Upper lobe of right lung (tissue), 1 donor: ENCODE measurements around the gene HMGB4. TPM values are rescaled to one million over a fixed set of nuclear protein-coding genes. Genes with fewer than 3 reads are reported as not detected.

Experiments
- ATAC-seq: fragments of 200-7000 bp; cut with Tn5 transposase; one replicate; pipeline ENCODE4 v1.9.1; 2020; ENCODE audit warnings: mild to moderate bottlenecking, moderate library complexity
- DNase-seq: peaks from one replicate; pipeline ENCODE4 v3.0.0-alpha.2; 2020
- H3K27ac ChIP-seq: fragments of 200-600 bp; one replicate; pipeline ENCODE4 v1.8.0; 2022
- H3K27me3 ChIP-seq: fragments of 200-600 bp; one replicate; pipeline ENCODE4 v1.8.0; 2022; ENCODE audit warnings: mild to moderate bottlenecking
- H3K36me3 ChIP-seq: fragments of 200-600 bp; one replicate; pipeline ENCODE4 v1.8.0; 2022
- H3K4me1 ChIP-seq: fragments of 200-600 bp; one replicate; pipeline ENCODE4 v1.8.0; 2022
- H3K4me3 ChIP-seq: fragments of 200-600 bp; one replicate; pipeline ENCODE4 v1.8.0; 2022; ENCODE audit warnings: mild to moderate bottlenecking
- H3K9me3 ChIP-seq: fragments of 200-600 bp; one replicate; pipeline ENCODE4 v1.8.0; 2022
- intact Hi-C: fragments of 100-400 bp; cut with DNase I; formaldehyde crosslinking; loops from one replicate; pipeline ENCODE4 v1.11.0; 2022
- total RNA-seq: library from RNA; stranded (reverse); fragmentation: NEBNext Ultra II Directional; extraction: Animal tissue kit (Norgen Biotek cat#: 25700); gene quantifications from one replicate; pipeline ENCODE4 v1.2.1, GENCODE V29; 2021
- TF ChIP-seq, protein P1 (sequence below): fragments of 200-600 bp; IDR thresholded peaks from one replicate; pipeline ENCODE4 v1.8.0; 2022; ENCODE audit warnings: antibody characterized with exemption
- donor health status: DM: no; HTN: yes; CAD: no; lungs with severe emphysema.

Gene HMGB4
- total RNA-seq, 1 donor from 2014 or later, result not detected

DNA sequence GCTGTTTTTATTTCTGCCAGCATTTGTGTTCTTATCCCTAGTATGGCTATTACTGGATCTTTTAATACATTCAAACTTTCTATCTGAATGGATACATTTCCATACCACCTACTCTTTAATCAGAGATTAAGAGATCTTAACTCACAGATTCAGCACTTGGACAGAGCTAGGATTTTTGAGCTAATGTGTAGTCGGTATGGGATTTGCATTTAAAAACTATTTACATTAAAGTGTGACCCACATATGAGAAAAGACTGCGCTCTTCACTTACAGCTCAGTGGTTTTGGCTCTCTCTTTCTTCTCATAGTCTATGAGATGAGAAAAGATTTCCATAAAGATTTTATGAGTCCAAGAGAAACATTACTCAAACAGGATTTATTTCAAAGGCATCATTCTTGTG, 16.4 kb downstream of the HMGB4 start:
- H3K9me3 ChIP-seq, result no peaks in the 10 kb centered on the region
- H3K4me1 ChIP-seq, result no peaks in the 10 kb centered on the region
- peaks cover 7% of the 10 kb centered on the region for H3K27me3 ChIP-seq
- TF ChIP-seq, protein P1, sequence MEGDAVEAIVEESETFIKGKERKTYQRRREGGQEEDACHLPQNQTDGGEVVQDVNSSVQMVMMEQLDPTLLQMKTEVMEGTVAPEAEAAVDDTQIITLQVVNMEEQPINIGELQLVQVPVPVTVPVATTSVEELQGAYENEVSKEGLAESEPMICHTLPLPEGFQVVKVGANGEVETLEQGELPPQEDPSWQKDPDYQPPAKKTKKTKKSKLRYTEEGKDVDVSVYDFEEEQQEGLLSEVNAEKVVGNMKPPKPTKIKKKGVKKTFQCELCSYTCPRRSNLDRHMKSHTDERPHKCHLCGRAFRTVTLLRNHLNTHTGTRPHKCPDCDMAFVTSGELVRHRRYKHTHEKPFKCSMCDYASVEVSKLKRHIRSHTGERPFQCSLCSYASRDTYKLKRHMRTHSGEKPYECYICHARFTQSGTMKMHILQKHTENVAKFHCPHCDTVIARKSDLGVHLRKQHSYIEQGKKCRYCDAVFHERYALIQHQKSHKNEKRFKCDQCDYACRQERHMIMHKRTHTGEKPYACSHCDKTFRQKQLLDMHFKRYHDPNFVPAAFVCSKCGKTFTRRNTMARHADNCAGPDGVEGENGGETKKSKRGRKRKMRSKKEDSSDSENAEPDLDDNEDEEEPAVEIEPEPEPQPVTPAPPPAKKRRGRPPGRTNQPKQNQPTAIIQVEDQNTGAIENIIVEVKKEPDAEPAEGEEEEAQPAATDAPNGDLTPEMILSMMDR, result no peak
- H3K36me3 ChIP-seq, result no peaks in the 10 kb centered on the region
- no peak overlapping the region for H3K27ac ChIP-seq
- no peak for DNase-seq
- H3K4me3 ChIP-seq, result no peak overlapping the region
- intact Hi-C loops, result no loop called here
- ATAC-seq, result no peak

DNA sequence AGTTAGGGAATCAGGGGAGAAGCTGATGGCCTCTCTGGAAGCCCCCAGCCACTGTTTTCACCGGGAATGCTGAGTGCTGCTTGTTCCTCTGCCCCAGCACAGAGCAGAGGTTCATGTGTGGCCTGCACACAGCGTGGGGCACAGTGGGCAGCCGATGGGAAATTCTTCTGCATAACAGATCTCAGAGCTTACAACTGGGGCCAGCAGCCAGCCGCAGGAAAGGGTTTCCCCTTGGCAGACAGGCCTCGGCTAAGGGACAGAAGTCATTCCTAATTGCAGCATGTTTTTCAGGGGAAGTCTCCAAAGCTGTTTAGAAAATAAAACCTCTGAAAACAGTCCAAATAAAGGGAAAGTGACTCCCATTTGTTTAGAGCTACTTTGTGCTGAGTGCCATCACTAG, 22.6 kb downstream of the HMGB4 start:
- intact Hi-C loops, result no loop called here
- Histone ChIP-seq H3K27ac (no peak overlapping the region), H3K4me1 (no peaks in the 10 kb centered on the region), H3K36me3 (no peaks in the 10 kb centered on the region), H3K9me3 (no peaks in the 10 kb centered on the region), H3K4me3 (no peak overlapping the region), H3K27me3 (peaks cover under 1% of the 10 kb centered on the region)
- DNase-seq (no peak), ATAC-seq (no peak)
- TF ChIP-seq, protein P1, result no peak

DNA sequence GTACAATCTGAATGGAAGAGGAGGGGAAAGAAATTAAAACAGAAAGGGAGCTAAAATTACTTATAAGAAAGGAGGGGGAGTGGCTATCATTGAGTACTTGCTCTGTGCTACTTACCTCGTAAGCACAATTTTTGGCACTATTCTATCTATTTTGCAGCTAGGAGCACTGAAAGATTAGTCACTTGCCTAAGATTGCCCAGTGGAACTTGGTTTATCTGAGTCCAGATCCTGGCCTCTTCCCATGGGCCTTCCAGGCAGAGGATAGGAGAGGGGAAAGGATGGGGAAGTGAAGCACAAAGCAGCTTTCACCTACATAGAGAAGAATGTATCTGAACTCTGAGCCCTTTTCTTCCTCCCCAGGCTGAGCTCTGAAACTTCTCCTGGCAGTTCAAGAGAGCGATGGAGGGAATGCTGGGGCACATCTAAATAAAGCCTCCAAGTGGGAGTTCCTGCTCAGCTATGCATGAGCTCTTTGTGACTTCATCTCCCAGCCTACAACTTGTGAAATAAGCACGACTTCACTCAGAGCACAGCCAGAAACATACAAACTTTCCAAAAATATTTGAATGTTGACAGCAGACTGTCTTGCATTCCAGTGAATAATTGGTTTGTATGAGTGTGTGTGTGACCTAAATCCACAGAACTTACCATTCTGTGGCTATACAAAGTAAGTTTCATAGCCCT, 29.4 kb downstream of the HMGB4 start:
- peaks cover 6% of the 10 kb centered on the region for H3K4me1 ChIP-seq
- intact Hi-C loops, result no loop called here
- no peak overlapping the region for H3K27ac ChIP-seq
- no peaks in the 10 kb centered on the region for H3K36me3 ChIP-seq
- TF ChIP-seq, protein P1, result no peak
- ATAC-seq (no peak), DNase-seq (no peak)
- H3K9me3 ChIP-seq, result no peaks in the 10 kb centered on the region
- no peaks in the 10 kb centered on the region for H3K27me3 ChIP-seq
- no peak overlapping the region for H3K4me3 ChIP-seq

DNA sequence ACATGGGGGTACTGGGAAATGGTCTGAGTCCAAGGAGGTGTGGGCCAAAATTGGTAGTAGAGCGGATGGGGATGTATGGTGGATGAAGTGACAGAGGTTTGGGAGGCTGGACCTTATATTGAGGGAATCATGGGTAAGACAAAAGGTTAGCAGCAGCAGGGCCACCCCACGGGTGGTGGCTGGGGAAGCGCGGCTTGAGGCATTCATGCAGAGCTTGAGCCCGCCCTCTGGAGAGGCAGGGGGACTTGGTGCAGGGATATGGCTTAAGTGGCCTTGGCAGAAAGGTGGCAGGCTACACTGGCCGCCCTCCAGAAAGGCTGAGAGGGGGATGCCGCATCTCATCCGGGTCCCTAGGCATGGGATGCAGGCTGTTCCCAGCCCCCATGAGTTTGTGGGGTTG, 31.5 kb downstream of the HMGB4 start:
- no peak for DNase-seq
- no peak for ATAC-seq
- intact Hi-C loops, result no loop called here
- TF ChIP-seq, protein P1, result no peak
- Histone ChIP-seq H3K9me3 (no peaks in the 10 kb centered on the region), H3K27me3 (no peaks in the 10 kb centered on the region), H3K27ac (no peak overlapping the region), H3K36me3 (no peaks in the 10 kb centered on the region), H3K4me3 (no peak overlapping the region), H3K4me1 (peaks cover 6% of the 10 kb centered on the region)

DNA sequence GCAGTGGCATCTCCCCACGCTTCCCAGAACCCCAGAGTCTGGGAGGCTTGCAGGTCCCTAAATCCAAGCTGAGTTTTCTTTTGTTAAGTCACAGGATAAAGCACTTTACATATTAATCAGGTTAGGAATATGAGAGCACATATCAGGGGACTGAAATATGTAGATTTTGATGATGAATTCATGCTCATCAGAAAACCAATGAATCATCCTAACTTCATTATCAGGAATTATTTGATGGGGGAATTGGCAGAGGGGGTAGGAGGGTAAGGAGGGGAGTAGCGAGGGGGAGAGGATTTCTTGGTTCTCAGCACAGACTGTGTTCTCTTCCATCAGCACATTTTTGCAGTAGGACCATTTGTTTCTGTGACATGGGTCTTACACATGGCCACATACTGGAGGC, 32.1 kb downstream of the HMGB4 start:
- intact Hi-C loops, result no loop called here
- Histone ChIP-seq H3K9me3 (no peaks in the 10 kb centered on the region), H3K27ac (no peak overlapping the region), H3K4me1 (peaks cover 6% of the 10 kb centered on the region), H3K4me3 (no peak overlapping the region), H3K27me3 (no peaks in the 10 kb centered on the region), H3K36me3 (no peaks in the 10 kb centered on the region)
- DNase-seq, result no peak
- ATAC-seq, result no peak
- TF ChIP-seq, protein P1, result no peak
